Measurements from ENCODE around the gene PAX5. TPM values are rescaled to one million over a fixed set of nuclear protein-coding genes. Genes with fewer than 3 reads are reported as not detected.

The PAX5 gene
- polyA plus RNA-seq, 2 of the 4 experiments (the other 2 are of a cell fraction) = not detected

- WGBS (ENCODE audit: missing lambda C conversion rate) = 72% methylated on average over 6 of the region's 6 CpGs
- Histone ChIP-seq H3K4me3 (no peak overlapping the region), H3K4me1 (peaks cover 6% of the 10 kb centered on the region; the same call in 1 of the 3 replicates), H3K4me2 (no peak overlapping the region), H3K27ac (no peak overlapping the region), H3K9me3 (no peaks in the 10 kb centered on the region)
- FAIRE-seq (no peak), DNase-seq (ENCODE audit: low read depth in 1 of 2, low spot score in 1 of 2) (no peak), ATAC-seq (no peak)
- POLR2A ChIA-PET = no interaction called here
- CTCF ChIA-PET = interaction anchor here (2.3 to 5.7 kb wide), 2 partner anchors 16 to 17 kb away, joined by 7 to 43 read pairs; no protein-coding TSS in a partner anchor
- TF ChIP-seq RFX5 (IDR thresholded peaks at IDR 0.05) = no peak
- TF ChIP-seq JUNB (IDR thresholded peaks at IDR 0.05) = no peak
- TF ChIP-seq ZSCAN20 (CRISPR knock-in tag; IDR thresholded peaks at IDR 0.05) = no peak
- no peak for TF ChIP-seq ZNF302 (CRISPR knock-in tag; IDR thresholded peaks at IDR 0.05)
- no peak for TF ChIP-seq NPAS2 (CRISPR knock-in tag; IDR thresholded peaks at IDR 0.05; ENCODE audit: borderline replicate concordance)
- TF ChIP-seq TFCP2L1 (CRISPR knock-in tag; IDR thresholded peaks at IDR 0.05) = no peak
- no peak for TF ChIP-seq ELK1 (IDR thresholded peaks at IDR 0.05; ENCODE audit: low read depth, low read length)
- no peak for TF ChIP-seq ZC3H11A (IDR thresholded peaks at IDR 0.05)
- TF ChIP-seq POLR2AphosphoS2 (conservative IDR thresholded peaks at IDR 0.05; ENCODE audit: low read length) = no peak
Measured at GRCh38 chr9:36889844-36890243, 144.2 kb downstream of the PAX5 start.

GRCh38 chr9:36888551-36888950, 145.5 kb downstream of the PAX5 start:
- Histone ChIP-seq H3K4me1 (peaks cover 6% of the 10 kb centered on the region; the same call in 1 of the 3 replicates), H3K27ac (no peak overlapping the region), H3K4me2 (no peak overlapping the region), H3K9me3 (no peaks in the 10 kb centered on the region), H3K4me3 (no peak overlapping the region)
- no peak for ATAC-seq
- CTCF ChIA-PET = interaction anchor here (5.7 kb wide), 1 partner anchor 15 kb away, joined by 43 read pairs; no protein-coding TSS in a partner anchor
- FAIRE-seq = peak; percentile 18
- POLR2A ChIA-PET = no interaction called here
- TF ChIP-seq POLR2A (IDR thresholded peaks at IDR 0.05; ENCODE audit: low read length) = 0 out of 2 replicates have a peak, but pooled peaks have one; percentile 15
- no peak for TF ChIP-seq HOXB5 (CRISPR knock-in tag; IDR thresholded peaks at IDR 0.05)
- no peak for DNase-seq (ENCODE audit: low read depth in 1 of 2, low spot score in 1 of 2)
- 63% methylated on average over 7 of the region's 7 CpGs for WGBS (ENCODE audit: missing lambda C conversion rate)

- no peak overlapping the region for H3K27ac ChIP-seq
- no peak for ATAC-seq
- no peak for FAIRE-seq
- H3K9me3 ChIP-seq = no peaks in the 10 kb centered on the region
- H3K4me1 ChIP-seq = no peaks in the 10 kb centered on the region
- no peak overlapping the region for H3K4me3 ChIP-seq
- no peak for DNase-seq (ENCODE audit: low read depth in 1 of 2, low spot score in 1 of 2)
- no peak for TF ChIP-seq KDM5A (IDR thresholded peaks at IDR 0.05)
- no peak for TF ChIP-seq TP53 (CRISPR knock-in tag; IDR thresholded peaks at IDR 0.05)
- no peak for TF ChIP-seq TFCP2L1 (CRISPR knock-in tag; IDR thresholded peaks at IDR 0.05)
- TF ChIP-seq KDM1A (IDR thresholded peaks at IDR 0.05; ENCODE audit: low read depth) = no peak
- no peak for TF ChIP-seq ZNF302 (CRISPR knock-in tag; IDR thresholded peaks at IDR 0.05)
- no peak for TF ChIP-seq HOXA7 (CRISPR knock-in tag; IDR thresholded peaks at IDR 0.05)
- no peak for TF ChIP-seq JUN (IDR thresholded peaks at IDR 0.05)
- no peak for TF ChIP-seq PHF8 (IDR thresholded peaks at IDR 0.05; ENCODE audit: borderline replicate concordance, low read depth)
- TF ChIP-seq CEBPB (IDR thresholded peaks at IDR 0.05) = no peak
- no peak for TF ChIP-seq NPAS2 (CRISPR knock-in tag; IDR thresholded peaks at IDR 0.05; ENCODE audit: borderline replicate concordance)
- no peak for TF ChIP-seq POLR2AphosphoS2 (conservative IDR thresholded peaks at IDR 0.05; ENCODE audit: low read length)
- TF ChIP-seq CHD2 (IDR thresholded peaks at IDR 0.05; ENCODE audit: low read length, partially characterized antibody) = no peak
- no peak for TF ChIP-seq RCOR1 (IDR thresholded peaks at IDR 0.05; ENCODE audit: low read depth, low read length)
- no peak for TF ChIP-seq JUNB (IDR thresholded peaks at IDR 0.05)
- TF ChIP-seq ZSCAN20 (CRISPR knock-in tag; IDR thresholded peaks at IDR 0.05) = no peak
- no peak for TF ChIP-seq CTCF (IDR thresholded peaks at IDR 0.05)
- TF ChIP-seq POLR2A (IDR thresholded peaks at IDR 0.05; ENCODE audit: low read length) = no peak
- TF ChIP-seq MYC (IDR thresholded peaks at IDR 0.05; ENCODE audit: borderline replicate concordance, low read length) = no peak
- TF ChIP-seq ESRRA (IDR thresholded peaks at IDR 0.05; ENCODE audit: borderline replicate concordance, low read length) = no peak
- 38% methylated on average over 6 of the region's 6 CpGs for WGBS (ENCODE audit: missing lambda C conversion rate)
- no peak overlapping the region for H3K4me2 ChIP-seq
- CTCF ChIA-PET = interaction anchor here (1.1 to 5.4 kb wide), 6 partner anchors 10 to 111 kb away, joined by 3 to 62 read pairs (median 6); no protein-coding TSS in a partner anchor
- POLR2A ChIA-PET = no interaction called here
Measured at GRCh38 chr9:36884721-36885120, 149.3 kb downstream of the PAX5 start.

Measured in A549 (cell line).